ENCODE data around the gene EBI3. TPM values are rescaled to one million over a fixed set of nuclear protein-coding genes. Genes with fewer than 3 reads are reported as not detected.
A peak's percentile ranks its signal among the peaks of the same experiment; 100 is the strongest.

Gene EBI3
- total and polyA plus RNA-seq, 2 of the 13 experiments (the other 11 are each of a cell fraction or from before 2014, with no cell fraction given), result 3.4 TPM; not detected in 1

DNA sequence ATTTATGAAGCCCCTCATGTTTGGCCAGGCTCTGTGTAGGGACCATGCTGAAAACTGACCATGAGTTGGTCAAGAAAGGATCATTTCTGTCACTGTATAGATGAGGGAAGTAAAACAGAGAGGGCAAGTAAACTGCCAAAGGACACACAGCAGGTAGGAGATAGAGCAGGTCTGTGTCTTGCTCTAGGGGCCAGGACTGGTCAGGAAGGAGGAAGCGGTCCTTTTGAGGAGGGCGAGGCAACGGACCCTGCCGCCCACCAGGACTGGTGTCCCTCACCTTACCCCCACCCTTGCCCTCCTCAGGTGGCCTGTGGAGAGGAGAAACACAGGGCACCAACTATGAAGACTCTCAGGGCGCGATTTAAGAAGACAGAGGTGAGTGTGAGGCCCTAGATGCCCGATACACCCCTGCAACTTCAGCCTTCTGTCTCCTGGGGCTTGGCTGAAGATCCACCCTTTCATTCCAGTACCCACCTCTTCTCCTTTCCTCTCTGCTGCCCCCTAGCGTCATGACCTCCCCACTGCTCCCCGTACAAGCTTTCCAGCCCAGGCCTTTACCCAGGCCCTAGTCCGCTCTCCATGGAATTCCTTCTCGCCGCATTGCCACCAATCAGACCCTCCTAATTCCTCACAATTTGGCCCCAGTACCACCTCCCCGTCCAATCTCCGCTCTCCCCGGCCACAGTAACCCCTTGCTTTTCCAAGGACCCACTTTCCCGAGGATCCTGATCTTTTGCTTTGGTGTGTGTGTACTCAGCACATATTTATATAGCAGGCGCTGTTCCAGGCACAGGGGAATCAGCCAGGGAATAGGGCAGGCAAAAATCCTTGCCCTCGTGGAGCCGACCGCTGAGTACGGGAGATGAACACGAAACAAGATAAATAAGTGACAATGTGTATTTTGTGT, 43.0 kb upstream of the EBI3 start (continued):
- TF ChIP-seq, protein P1, sequence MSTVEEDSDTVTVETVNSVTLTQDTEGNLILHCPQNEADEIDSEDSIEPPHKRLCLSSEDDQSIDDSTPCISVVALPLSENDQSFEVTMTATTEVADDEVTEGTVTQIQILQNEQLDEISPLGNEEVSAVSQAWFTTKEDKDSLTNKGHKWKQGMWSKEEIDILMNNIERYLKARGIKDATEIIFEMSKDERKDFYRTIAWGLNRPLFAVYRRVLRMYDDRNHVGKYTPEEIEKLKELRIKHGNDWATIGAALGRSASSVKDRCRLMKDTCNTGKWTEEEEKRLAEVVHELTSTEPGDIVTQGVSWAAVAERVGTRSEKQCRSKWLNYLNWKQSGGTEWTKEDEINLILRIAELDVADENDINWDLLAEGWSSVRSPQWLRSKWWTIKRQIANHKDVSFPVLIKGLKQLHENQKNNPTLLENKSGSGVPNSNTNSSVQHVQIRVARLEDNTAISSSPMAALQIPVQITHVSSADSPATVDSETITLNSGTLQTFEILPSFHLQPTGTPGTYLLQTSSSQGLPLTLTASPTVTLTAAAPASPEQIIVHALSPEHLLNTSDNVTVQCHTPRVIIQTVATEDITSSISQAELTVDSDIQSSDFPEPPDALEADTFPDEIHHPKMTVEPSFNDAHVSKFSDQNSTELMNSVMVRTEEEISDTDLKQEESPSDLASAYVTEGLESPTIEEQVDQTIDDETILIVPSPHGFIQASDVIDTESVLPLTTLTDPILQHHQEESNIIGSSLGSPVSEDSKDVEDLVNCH (CRISPR knock-in tag; IDR thresholded peaks at IDR 0.05), result no peak
- TF ChIP-seq, protein P2, sequence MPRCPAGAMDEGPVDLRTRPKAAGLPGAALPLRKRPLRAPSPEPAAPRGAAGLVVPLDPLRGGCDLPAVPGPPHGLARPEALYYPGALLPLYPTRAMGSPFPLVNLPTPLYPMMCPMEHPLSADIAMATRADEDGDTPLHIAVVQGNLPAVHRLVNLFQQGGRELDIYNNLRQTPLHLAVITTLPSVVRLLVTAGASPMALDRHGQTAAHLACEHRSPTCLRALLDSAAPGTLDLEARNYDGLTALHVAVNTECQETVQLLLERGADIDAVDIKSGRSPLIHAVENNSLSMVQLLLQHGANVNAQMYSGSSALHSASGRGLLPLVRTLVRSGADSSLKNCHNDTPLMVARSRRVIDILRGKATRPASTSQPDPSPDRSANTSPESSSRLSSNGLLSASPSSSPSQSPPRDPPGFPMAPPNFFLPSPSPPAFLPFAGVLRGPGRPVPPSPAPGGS (CRISPR knock-in tag; IDR thresholded peaks at IDR 0.05), result no peak
- TF ChIP-seq, protein P3, sequence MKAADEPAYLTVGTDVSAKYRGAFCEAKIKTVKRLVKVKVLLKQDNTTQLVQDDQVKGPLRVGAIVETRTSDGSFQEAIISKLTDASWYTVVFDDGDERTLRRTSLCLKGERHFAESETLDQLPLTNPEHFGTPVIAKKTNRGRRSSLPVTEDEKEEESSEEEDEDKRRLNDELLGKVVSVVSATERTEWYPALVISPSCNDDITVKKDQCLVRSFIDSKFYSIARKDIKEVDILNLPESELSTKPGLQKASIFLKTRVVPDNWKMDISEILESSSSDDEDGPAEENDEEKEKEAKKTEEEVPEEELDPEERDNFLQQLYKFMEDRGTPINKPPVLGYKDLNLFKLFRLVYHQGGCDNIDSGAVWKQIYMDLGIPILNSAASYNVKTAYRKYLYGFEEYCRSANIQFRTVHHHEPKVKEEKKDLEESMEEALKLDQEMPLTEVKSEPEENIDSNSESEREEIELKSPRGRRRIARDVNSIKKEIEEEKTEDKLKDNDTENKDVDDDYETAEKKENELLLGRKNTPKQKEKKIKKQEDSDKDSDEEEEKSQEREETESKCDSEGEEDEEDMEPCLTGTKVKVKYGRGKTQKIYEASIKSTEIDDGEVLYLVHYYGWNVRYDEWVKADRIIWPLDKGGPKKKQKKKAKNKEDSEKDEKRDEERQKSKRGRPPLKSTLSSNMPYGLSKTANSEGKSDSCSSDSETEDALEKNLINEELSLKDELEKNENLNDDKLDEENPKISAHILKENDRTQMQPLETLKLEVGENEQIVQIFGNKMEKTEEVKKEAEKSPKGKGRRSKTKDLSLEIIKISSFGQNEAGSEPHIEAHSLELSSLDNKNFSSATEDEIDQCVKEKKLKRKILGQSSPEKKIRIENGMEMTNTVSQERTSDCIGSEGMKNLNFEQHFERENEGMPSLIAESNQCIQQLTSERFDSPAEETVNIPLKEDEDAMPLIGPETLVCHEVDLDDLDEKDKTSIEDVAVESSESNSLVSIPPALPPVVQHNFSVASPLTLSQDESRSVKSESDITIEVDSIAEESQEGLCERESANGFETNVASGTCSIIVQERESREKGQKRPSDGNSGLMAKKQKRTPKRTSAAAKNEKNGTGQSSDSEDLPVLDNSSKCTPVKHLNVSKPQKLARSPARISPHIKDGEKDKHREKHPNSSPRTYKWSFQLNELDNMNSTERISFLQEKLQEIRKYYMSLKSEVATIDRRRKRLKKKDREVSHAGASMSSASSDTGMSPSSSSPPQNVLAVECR (CRISPR knock-in tag; IDR thresholded peaks at IDR 0.05; ENCODE audit: borderline replicate concordance), result peak; percentile 23; the same call in 1 of the 2 replicates
- TF ChIP-seq CBX2 (IDR thresholded peaks at IDR 0.05; ENCODE audit: low read depth, low read length), result no peak
- no peak for TF ChIP-seq CBX2 (CRISPR knock-in tag; IDR thresholded peaks at IDR 0.05; ENCODE audit: low read depth)
- TF ChIP-seq, protein P4, sequence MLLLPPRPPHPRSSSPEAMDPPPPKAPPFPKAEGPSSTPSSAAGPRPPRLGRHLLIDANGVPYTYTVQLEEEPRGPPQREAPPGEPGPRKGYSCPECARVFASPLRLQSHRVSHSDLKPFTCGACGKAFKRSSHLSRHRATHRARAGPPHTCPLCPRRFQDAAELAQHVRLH (CRISPR knock-in tag; IDR thresholded peaks at IDR 0.05; ENCODE audit: borderline replicate concordance, low read depth), result peak; percentile 19; the same call in 1 of the 2 replicates
- TF ChIP-seq TSC22D2 (CRISPR knock-in tag; IDR thresholded peaks at IDR 0.05; ENCODE audit: borderline replicate concordance), result no peak
- 0 out of 2 replicates have a peak, but pooled peaks have one; percentile 40 for TF ChIP-seq HDAC1 (CRISPR knock-in tag; IDR thresholded peaks at IDR 0.05)
- 0 out of 2 replicates have a peak, but pooled peaks have one; percentile 20 for TF ChIP-seq HMG20A (CRISPR knock-in tag; IDR thresholded peaks at IDR 0.05; ENCODE audit: borderline replicate concordance)
- no peak for TF ChIP-seq ZNF335 (CRISPR knock-in tag; IDR thresholded peaks at IDR 0.05)
- TF ChIP-seq SIX4 (CRISPR knock-in tag; IDR thresholded peaks at IDR 0.05), result no peak
- TF ChIP-seq ZMYM3 (CRISPR knock-in tag; IDR thresholded peaks at IDR 0.05), result peak; percentile 68
- no peak for TF ChIP-seq PCBP2 (optimal IDR thresholded peaks at IDR 0.05; ENCODE audit: low read depth, low read length, poor library complexity, severe bottlenecking)
- TF ChIP-seq RFXANK (CRISPR knock-in tag; IDR thresholded peaks at IDR 0.05), result no peak
- TF ChIP-seq ZNF235 (CRISPR knock-in tag; IDR thresholded peaks at IDR 0.05; ENCODE audit: borderline replicate concordance), result no peak
- TF ChIP-seq, protein P5, sequence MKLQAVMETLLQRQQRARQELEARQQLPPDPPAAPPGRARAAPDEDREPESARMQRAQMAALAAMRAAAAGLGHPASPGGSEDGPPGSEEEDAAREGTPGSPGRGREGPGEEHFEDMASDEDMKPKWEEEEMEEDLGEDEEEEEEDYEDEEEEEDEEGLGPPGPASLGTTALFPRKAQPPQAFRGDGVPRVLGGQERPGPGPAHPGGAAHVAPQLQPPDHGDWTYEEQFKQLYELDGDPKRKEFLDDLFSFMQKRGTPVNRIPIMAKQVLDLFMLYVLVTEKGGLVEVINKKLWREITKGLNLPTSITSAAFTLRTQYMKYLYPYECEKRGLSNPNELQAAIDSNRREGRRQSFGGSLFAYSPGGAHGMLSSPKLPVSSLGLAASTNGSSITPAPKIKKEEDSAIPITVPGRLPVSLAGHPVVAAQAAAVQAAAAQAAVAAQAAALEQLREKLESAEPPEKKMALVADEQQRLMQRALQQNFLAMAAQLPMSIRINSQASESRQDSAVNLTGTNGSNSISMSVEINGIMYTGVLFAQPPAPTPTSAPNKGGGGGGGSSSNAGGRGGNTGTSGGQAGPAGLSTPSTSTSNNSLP (IDR thresholded peaks at IDR 0.05; ENCODE audit: low read depth, low read length), result no peak
- TF ChIP-seq ZNF883 (CRISPR knock-in tag; IDR thresholded peaks at IDR 0.05; ENCODE audit: not compliant biosample characterization), result no peak
- no peak for TF ChIP-seq MEIS1 (CRISPR knock-in tag; IDR thresholded peaks at IDR 0.05; ENCODE audit: borderline replicate concordance)
